SJSA1 (cell line): Measurements from ENCODE around the gene FBLN1. TPM values are rescaled to one million over a fixed set of nuclear protein-coding genes. Genes with fewer than 3 reads are reported as not detected.
A peak's percentile ranks its signal among the peaks of the same experiment; 100 is the strongest.
"Not testable (repeated sequence)": the region's sequence is repeated elsewhere in the genome, so short reads cannot be mapped to it uniquely, and the experiment has no call there.

Experiments
- DNase-seq, 2 experiments: peaks; one replicate each; pipeline ENCODE4 v3.0.0-alpha.2; 2015 to 2020; ENCODE audit warnings: low spot score in 2 of 2, low read depth in 1 of 2
- H3K27ac ChIP-seq: fragments of 250-450 bp; sonication (Bioruptor Pico); 2 replicates; pipeline ENCODE4 v1.5.1; 2020; ENCODE audit warnings: mild to moderate bottlenecking, moderate library complexity
- H3K27me3 ChIP-seq: fragments of 250-450 bp; sonication (Bioruptor Pico); replicated peaks from 2 replicates; pipeline ENCODE4 v1.5.1; 2020; ENCODE audit warnings: mild to moderate bottlenecking, moderate library complexity
- H3K36me3 ChIP-seq: fragments of 250-450 bp; sonication (Bioruptor Pico); 2 replicates; pipeline ENCODE4 v1.5.1; 2020; ENCODE audit warnings: mild to moderate bottlenecking
- H3K4me1 ChIP-seq: fragments of 250-450 bp; sonication (Bioruptor Pico); replicated peaks from 2 replicates; pipeline ENCODE4 v1.6.1; 2021; ENCODE audit warnings: mild to moderate bottlenecking
- H3K4me3 ChIP-seq: fragments of 250-450 bp; sonication (Bioruptor Pico); 2 replicates; pipeline ENCODE4 v1.5.1; 2020; ENCODE audit warnings: mild to moderate bottlenecking
- H3K9me3 ChIP-seq: fragments of 250-450 bp; sonication (Bioruptor Pico); replicated peaks from 2 replicates; pipeline ENCODE4 v1.5.1; 2020; ENCODE audit warnings: mild to moderate bottlenecking
- total RNA-seq: library from RNA; depleted of rRNA; stranded (reverse); fragments of >200 nt; shearing (Covaris generic); gene quantifications from 2 replicates; pipeline ENCODE4 v1.2.3, GENCODE V29; 2014

The FBLN1 gene
- total RNA-seq, 1 experiment from 2014 or later: 38.8 TPM

- DNase-seq: peak; percentile 88 to 97
- Histone ChIP-seq H3K4me3 (no peak overlapping the region), H3K27me3 (no peaks in the 10 kb centered on the region), H3K9me3 (no peaks in the 10 kb centered on the region), H3K4me1 (peaks cover 62% of the 10 kb centered on the region), H3K36me3 (peaks cover 20% of the 10 kb centered on the region), H3K27ac (peak overlapping the region; percentile 92)
Measured at GRCh38 chr22:45553351-45554039, 50.8 kb downstream of the FBLN1 start.

DNA sequence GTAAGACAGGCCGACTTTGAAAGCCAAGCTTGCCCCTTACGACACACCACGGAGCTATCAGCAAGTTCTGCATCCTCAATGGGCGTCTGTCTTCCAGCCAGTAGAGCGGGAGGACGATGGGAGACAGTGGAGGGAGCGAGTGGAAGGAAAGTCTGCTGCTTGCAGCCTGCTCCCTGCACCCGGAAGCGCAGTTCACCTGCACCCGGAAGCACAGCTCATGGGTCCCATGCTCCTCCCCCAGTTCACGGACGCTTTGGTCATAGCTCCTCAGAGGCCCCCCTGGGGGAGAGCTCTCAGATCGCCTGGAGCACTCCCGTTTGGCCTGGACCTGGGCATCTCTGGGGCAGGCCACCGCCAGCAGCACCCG lies 51.3 kb downstream of the FBLN1 start:
- DNase-seq: no peak
- H3K27ac ChIP-seq: peak overlapping the region; percentile 92; the same call in 1 of the 2 replicates

GRCh38 chr22:45554861-45555260 lies 52.2 kb downstream of the FBLN1 start:
- DNase-seq: no peak
- Histone ChIP-seq H3K9me3 (no peaks in the 10 kb centered on the region; the same call in 1 of the 2 replicates), H3K36me3 (peaks cover 24% of the 10 kb centered on the region), H3K27ac (no peak overlapping the region), H3K27me3 (no peaks in the 10 kb centered on the region), H3K4me3 (no peak overlapping the region), H3K4me1 (peaks cover 48% of the 10 kb centered on the region)

More for the DNA sequence above, 51.3 kb downstream of the FBLN1 start:
- peaks cover 56% of the 10 kb centered on the region for H3K4me1 ChIP-seq
- H3K4me3 ChIP-seq: no peak overlapping the region
- H3K27me3 ChIP-seq: no peaks in the 10 kb centered on the region
- H3K9me3 ChIP-seq: no peaks in the 10 kb centered on the region
- H3K36me3 ChIP-seq: peaks cover 19% of the 10 kb centered on the region

DNA sequence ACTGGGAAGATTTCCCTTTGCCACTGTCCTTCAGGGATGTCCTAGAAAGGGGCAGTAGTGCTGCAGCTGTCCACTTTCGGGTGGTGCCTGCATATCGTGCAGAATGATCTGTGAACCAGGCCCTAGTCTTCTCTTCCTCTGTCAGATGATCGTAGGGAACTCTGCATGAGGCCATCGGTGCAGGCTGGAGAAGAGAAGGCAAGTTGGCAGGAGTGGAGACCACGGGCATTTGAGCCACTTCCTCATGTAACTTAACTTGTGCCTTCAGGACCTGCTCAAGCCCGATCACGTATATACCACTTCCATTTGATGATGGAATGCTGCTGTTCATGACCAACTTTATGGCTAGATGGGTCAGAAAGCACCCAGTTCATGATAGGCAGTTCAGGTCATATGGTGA lies 55.2 kb downstream of the FBLN1 start:
- H3K27me3 ChIP-seq, H3K9me3 ChIP-seq, H3K27ac ChIP-seq, H3K4me3 ChIP-seq, DNase-seq: not testable (repeated sequence)
- H3K4me1 ChIP-seq: peaks cover 17% of the 10 kb centered on the region
- H3K36me3 ChIP-seq: peaks cover 16% of the 10 kb centered on the region; the same call in 1 of the 2 replicates

DNA sequence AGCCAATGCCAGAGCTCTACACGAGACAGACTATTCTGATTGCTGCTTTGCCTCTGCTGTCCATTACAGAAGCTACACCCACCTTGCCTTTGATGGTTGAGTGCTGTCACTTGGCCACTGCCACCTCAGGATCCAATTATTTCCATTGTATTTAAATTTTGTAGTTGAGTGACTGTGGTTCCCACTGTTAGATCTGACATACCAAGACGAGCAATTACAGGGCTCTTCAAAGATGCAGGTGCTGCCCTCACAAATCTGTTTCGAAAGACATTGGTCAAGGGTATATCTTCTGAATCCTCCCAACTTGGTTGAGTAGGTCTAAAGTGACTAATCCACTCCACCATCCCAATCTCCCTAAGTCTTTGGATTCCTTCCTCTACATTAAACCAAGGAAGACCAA lies 57.4 kb downstream of the FBLN1 start:
- not testable (repeated sequence) for DNase-seq, H3K9me3 ChIP-seq, H3K27me3 ChIP-seq, H3K4me1 ChIP-seq, H3K4me3 ChIP-seq, H3K27ac ChIP-seq
- peaks cover 16% of the 10 kb centered on the region; the same call in 1 of the 2 replicates for H3K36me3 ChIP-seq

DNA sequence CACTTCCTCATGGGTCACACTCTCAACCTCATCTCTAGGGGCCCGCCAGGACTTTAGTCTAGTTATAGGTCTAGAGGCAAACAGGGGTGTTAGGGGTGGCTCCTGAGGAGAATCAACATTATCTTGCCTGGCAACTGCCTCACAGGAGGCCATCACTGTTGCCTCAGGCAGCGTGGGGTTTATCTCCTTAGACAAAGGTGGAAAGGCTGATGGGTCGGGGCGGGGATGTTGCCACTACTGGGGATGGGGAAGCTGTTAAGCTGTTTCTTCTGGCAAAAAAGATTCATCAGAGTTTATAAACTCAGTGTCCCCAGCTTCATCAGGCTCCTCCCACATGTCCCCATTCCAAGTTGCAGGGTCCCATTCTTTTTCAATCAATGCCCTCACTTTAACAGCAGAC lies 58.1 kb downstream of the FBLN1 start:
- H3K27ac ChIP-seq, DNase-seq, H3K9me3 ChIP-seq, H3K4me3 ChIP-seq, H3K4me1 ChIP-seq, H3K27me3 ChIP-seq: not testable (repeated sequence)
- H3K36me3 ChIP-seq: peaks cover 16% of the 10 kb centered on the region; the same call in 1 of the 2 replicates

DNA sequence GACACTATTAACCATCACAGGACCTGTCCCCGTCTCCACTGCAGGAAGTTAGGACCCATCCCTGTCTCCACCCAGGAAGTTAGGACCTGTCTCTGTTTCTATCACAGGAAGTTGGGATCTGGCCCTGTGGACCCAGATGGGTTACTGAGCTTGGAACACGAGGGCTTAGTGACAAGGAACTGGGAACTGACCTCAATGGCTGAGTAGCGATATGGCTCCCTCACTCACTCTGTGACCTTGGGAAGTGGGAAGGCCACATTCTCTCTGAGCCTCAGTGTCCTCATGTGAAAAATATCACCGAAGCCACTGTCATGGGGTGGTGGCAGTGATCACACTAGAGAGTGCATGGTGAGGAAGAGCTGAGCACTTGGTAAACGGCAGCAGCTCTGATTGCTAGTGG lies 59.4 kb downstream of the FBLN1 start:
- DNase-seq: no peak
- no peaks in the 10 kb centered on the region for H3K4me1 ChIP-seq
- no peak overlapping the region for H3K4me3 ChIP-seq
- H3K9me3 ChIP-seq: peaks cover 6% of the 10 kb centered on the region; the same call in 1 of the 2 replicates
- peaks cover 16% of the 10 kb centered on the region; the same call in 1 of the 2 replicates for H3K36me3 ChIP-seq
- no peak overlapping the region for H3K27ac ChIP-seq
- H3K27me3 ChIP-seq: no peaks in the 10 kb centered on the region

GRCh38 chr22:45562537-45563361 lies 60.1 kb downstream of the FBLN1 start:
- peaks cover 16% of the 10 kb centered on the region; the same call in 1 of the 2 replicates for H3K36me3 ChIP-seq

DNA sequence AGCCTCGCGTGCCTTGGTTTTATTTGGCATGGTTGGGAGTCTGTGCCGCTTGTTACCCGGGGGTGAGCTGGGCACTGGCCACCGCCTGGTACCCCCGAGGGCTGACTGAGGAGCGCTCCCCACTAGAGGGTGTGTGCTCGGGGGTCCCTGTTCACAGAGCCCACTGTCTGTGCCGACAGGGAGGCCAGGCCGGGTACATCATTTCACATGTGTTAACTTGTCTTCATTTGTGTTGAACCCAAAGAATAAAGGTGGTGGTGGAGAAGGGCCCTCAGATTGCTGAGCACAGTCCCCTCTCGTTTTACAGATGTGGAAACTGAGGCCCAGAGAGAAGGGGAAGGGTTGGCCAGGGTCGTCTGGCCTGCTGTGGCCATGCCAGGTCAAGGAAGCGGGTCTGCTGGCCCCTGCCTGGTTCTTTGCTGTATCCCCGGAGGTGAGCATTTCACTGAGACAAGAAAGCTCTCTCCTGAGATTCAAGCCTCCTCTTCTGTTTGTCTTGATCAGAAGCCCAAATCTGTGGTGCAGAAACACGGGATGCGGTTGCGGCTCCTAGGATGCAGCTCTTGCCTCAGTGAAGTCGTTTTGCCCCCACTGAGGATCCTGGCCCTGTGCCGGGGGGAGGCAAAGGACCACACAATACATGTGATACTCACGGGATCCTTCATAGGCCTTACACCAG lies 60.8 kb downstream of the FBLN1 start:
- H3K9me3 ChIP-seq: peaks cover 6% of the 10 kb centered on the region; the same call in 1 of the 2 replicates
- H3K27ac ChIP-seq: no peak overlapping the region
- no peaks in the 10 kb centered on the region for H3K27me3 ChIP-seq
- H3K4me3 ChIP-seq: no peak overlapping the region
- H3K36me3 ChIP-seq: peaks cover 16% of the 10 kb centered on the region; the same call in 1 of the 2 replicates
- no peak for DNase-seq
- H3K4me1 ChIP-seq: no peaks in the 10 kb centered on the region

More at GRCh38 chr22:45562537-45563361, 60.1 kb downstream of the FBLN1 start:
- Histone ChIP-seq H3K27me3 (no peaks in the 10 kb centered on the region), H3K4me1 (no peaks in the 10 kb centered on the region), H3K9me3 (peaks cover 6% of the 10 kb centered on the region; the same call in 1 of the 2 replicates), H3K27ac (no peak overlapping the region), H3K4me3 (no peak overlapping the region)
- DNase-seq: no peak

DNA sequence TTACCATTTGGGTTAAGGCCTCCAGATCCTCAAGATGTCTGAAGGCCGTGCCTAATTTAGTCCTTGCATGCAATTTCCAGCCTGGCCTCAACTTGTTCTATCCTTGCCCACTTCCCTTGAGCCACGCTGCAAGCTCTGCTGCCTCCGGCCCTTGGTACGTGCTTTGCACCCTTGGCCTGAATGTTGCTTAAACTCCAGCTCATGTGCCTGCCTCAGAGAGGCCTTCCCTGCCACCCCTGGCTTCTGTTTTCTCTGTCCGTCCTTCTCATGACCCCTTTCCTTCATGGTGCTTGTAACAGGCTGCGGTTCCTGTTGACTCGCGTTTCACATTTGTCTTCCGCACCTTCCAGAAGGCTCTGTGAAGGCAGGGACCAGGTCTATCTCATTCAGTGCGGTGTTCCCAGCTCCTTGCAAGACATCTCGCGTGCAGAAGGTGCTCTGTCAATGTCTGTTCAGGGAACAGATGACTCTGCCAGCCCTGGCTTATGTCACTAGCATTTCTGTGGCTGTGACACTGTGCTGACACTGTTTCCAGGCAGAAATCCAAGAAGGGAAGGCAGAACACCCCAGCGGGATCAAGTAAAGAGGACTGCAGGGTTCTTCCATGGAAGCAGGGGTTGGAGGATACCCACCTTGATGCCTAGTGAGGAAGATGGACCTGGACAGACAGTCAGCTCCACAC lies 61.8 kb downstream of the FBLN1 start:
- no peaks in the 10 kb centered on the region for H3K27me3 ChIP-seq
- H3K9me3 ChIP-seq: peaks cover 8% of the 10 kb centered on the region
- no peaks in the 10 kb centered on the region for H3K4me1 ChIP-seq
- peaks cover 12% of the 10 kb centered on the region; the same call in 1 of the 2 replicates for H3K36me3 ChIP-seq
- no peak overlapping the region for H3K4me3 ChIP-seq
- H3K27ac ChIP-seq: no peak overlapping the region
- DNase-seq: no peak

- peaks cover 7% of the 10 kb centered on the region for H3K9me3 ChIP-seq
- H3K27ac ChIP-seq: no peak overlapping the region
- DNase-seq: no peak
- no peaks in the 10 kb centered on the region for H3K4me1 ChIP-seq
- no peaks in the 10 kb centered on the region for H3K27me3 ChIP-seq
- no peak overlapping the region for H3K4me3 ChIP-seq
- H3K36me3 ChIP-seq: peaks cover 6% of the 10 kb centered on the region; the same call in 1 of the 2 replicates
Measured at GRCh38 chr22:45565171-45565570, 62.5 kb downstream of the FBLN1 start.

DNA sequence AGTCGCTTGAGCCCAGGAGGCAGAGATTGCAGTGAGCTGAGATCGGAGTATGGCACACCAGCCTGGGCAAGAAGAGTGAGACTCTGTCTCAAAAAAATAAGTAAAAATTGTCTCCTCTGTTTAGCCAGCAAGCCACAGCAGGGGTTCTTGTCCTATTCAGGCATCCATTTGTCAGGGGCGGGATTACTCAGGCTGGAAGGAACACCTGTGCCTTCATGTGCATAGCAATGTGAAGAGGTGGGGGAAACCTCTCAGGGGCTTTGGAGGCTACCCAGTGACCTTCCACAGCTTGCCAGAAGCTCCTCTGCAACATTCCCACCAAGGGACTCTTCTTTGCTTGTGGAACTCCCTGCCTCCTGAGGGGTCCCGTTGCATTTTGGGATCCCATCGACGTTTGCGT lies 63.3 kb downstream of the FBLN1 start:
- Histone ChIP-seq H3K36me3 (0 out of 2 replicates have a peak, but pooled peaks cover 3% of the 10 kb centered on the region), H3K9me3 (peaks cover 6% of the 10 kb centered on the region), H3K4me3 (no peak overlapping the region), H3K27me3 (no peaks in the 10 kb centered on the region), H3K4me1 (no peaks in the 10 kb centered on the region), H3K27ac (no peak overlapping the region)
- no peak for DNase-seq

DNA sequence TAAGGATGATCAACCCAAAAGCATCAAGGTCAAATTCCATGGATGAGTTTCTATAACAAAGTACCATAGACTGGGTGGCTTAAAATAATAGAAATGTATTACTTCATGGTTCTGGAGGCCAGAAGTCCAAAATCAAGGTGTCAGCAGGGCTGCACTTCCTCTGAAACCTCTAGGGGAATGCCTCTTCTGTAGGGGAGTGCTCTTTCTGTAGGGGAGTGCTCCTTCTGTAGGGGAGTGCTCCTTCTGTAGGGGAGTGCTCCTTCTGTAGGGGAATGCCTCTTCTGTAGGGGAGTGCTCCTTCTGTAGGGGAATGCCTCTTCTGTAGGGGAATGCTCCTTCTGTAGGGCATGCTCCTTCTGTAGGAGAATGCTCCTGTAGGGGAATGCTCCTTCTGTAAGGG lies 65.5 kb downstream of the FBLN1 start:
- Histone ChIP-seq H3K4me1 (no peaks in the 10 kb centered on the region), H3K4me3 (no peak overlapping the region), H3K36me3 (no peaks in the 10 kb centered on the region), H3K27ac (no peak overlapping the region), H3K9me3 (peaks cover 19% of the 10 kb centered on the region), H3K27me3 (no peaks in the 10 kb centered on the region)
- no peak for DNase-seq
